Measurements from ENCODE around the gene PBX1.

DNA sequence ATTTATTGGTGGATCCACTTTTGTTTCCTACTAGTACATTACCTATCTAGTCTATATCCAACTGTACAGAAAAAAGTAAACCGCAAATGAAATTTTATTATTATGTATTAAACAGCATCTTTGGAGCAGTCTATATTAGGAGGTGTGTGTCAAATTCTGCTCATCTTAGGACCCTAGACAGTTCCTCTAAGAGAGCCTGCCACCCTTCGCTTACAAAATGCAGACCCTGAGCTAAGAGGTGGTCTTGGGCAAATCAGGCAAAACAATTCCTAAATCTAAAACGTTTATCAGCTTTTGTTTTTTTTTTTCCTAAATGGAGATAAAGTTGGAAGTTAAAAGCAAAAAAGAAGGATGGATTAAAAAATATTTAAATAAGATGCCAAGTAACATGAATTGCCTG, 85.3 kb downstream of the PBX1 start:
- TF ChIP-seq, protein P1, sequence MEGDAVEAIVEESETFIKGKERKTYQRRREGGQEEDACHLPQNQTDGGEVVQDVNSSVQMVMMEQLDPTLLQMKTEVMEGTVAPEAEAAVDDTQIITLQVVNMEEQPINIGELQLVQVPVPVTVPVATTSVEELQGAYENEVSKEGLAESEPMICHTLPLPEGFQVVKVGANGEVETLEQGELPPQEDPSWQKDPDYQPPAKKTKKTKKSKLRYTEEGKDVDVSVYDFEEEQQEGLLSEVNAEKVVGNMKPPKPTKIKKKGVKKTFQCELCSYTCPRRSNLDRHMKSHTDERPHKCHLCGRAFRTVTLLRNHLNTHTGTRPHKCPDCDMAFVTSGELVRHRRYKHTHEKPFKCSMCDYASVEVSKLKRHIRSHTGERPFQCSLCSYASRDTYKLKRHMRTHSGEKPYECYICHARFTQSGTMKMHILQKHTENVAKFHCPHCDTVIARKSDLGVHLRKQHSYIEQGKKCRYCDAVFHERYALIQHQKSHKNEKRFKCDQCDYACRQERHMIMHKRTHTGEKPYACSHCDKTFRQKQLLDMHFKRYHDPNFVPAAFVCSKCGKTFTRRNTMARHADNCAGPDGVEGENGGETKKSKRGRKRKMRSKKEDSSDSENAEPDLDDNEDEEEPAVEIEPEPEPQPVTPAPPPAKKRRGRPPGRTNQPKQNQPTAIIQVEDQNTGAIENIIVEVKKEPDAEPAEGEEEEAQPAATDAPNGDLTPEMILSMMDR (IDR thresholded peaks at IDR 0.05) = no peak
- no peak for TF ChIP-seq POLR2A (IDR thresholded peaks at IDR 0.05)
- no peak for TF ChIP-seq EP300 (IDR thresholded peaks at IDR 0.05)
